Suprapubic skin (tissue), 4 donors: ENCODE data around the gene SUN2. TPM values are rescaled to one million over a fixed set of nuclear protein-coding genes. Genes with fewer than 3 reads are reported as not detected.

ENCODE experiments used
- DNase-seq, 2 donors: peaks; one replicate each; pipeline ENCODE4 v3.0.0-alpha.2; 2019; ENCODE audit warnings: low spot score in 2 of 2
- H3K27ac ChIP-seq: fragments of 200-600 bp; sonication (generic); one replicate; pipeline ENCODE4 v1.5.1; 2019
- H3K27me3 ChIP-seq: fragments of 200-600 bp; sonication (generic); one replicate; pipeline ENCODE4 v1.5.1; 2019
- H3K36me3 ChIP-seq: fragments of 200-600 bp; sonication (generic); one replicate; pipeline ENCODE4 v1.5.1; 2019
- H3K4me1 ChIP-seq: fragments of 200-600 bp; sonication (generic); one replicate; pipeline ENCODE4 v1.5.1; 2019
- H3K4me3 ChIP-seq: fragments of 200-600 bp; sonication (generic); one replicate; pipeline ENCODE4 v1.5.1; 2019; ENCODE audit warnings: mild to moderate bottlenecking
- H3K9me3 ChIP-seq: fragments of 200-600 bp; sonication (generic); one replicate; pipeline ENCODE4 v1.5.1; 2019
- CTCF ChIP-seq, 2 donors: fragments of 200-600 bp in 1 of 2; fragments of 450-650 bp in 1 of 2; sonication (generic) in 1 of 2; IDR thresholded peaks; one replicate each; pipeline ENCODE4 v1.5.1; 2016 to 2019; ENCODE audit warnings: antibody characterized with exemption in 2 of 2, mild to moderate bottlenecking in 1 of 2, moderate library complexity in 1 of 2
- EP300 ChIP-seq: sonication (generic); formaldehyde crosslinking; IDR thresholded peaks from one replicate; pipeline ENCODE4 v1.6.1; 2017; ENCODE audit warnings: antibody characterized with exemption
- POLR2A ChIP-seq, 2 donors: fragments of 450-650 bp; IDR thresholded peaks; one replicate each; pipeline ENCODE4 v1.6.1; 2017; ENCODE audit warnings: antibody characterized with exemption in 2 of 2, mild to moderate bottlenecking in 2 of 2, moderate library complexity in 2 of 2
- POLR2AphosphoS5 ChIP-seq, 3 donors: sonication (generic); formaldehyde crosslinking; IDR thresholded peaks; one replicate each; pipeline ENCODE4 v1.6.1; 2017; ENCODE audit warnings: antibody characterized with exemption in 3 of 3
- WGBS: methylation state at CpG from one replicate; pipeline ENCODE4 v1.1.5; 2018; 5-methylcytosine and 5-hydroxymethylcytosine counted together
- total RNA-seq, 4 donors: library from RNA; depleted of rRNA; stranded (reverse); fragments of >200 nt; gene quantifications; one replicate each; pipeline ENCODE4 v1.1.0, GENCODE V29; 2016

Gene SUN2
- total RNA-seq, 4 donors from 2014 or later = 186 to 262 (median 232) TPM

GRCh38 chr22:38741166-38741565 is 14.6 kb downstream of the SUN2 start:
- no peaks in the 10 kb centered on the region for H3K27me3 ChIP-seq
- 92% methylated on average over 9 of the region's 9 CpGs for WGBS
- no peak for DNase-seq
- no peak overlapping the region for H3K4me3 ChIP-seq
- no peaks in the 10 kb centered on the region for H3K9me3 ChIP-seq
- no peaks in the 10 kb centered on the region for H3K4me1 ChIP-seq
- TF ChIP-seq CTCF (IDR thresholded peaks at IDR 0.05) = no peak
- TF ChIP-seq EP300 = no peak
- no peak for TF ChIP-seq POLR2A (IDR thresholded peaks at IDR 0.05)
- TF ChIP-seq POLR2AphosphoS5 (IDR thresholded peaks at IDR 0.05) = no peak
- no peak overlapping the region for H3K27ac ChIP-seq
- H3K36me3 ChIP-seq = peaks cover 99% of the 10 kb centered on the region

- H3K9me3 ChIP-seq = no peaks in the 10 kb centered on the region
- H3K4me3 ChIP-seq = no peak overlapping the region
- H3K27ac ChIP-seq = no peak overlapping the region
- peaks cover 3% of the 10 kb centered on the region for H3K4me1 ChIP-seq
- H3K27me3 ChIP-seq = no peaks in the 10 kb centered on the region
- DNase-seq = no peak
- WGBS = 66% methylated on average over 8 of the region's 8 CpGs
- no peak for TF ChIP-seq POLR2A (IDR thresholded peaks at IDR 0.05)
- TF ChIP-seq CTCF (IDR thresholded peaks at IDR 0.05) = no peak
- no peak for TF ChIP-seq POLR2AphosphoS5 (IDR thresholded peaks at IDR 0.05)
- TF ChIP-seq EP300 = no peak
- H3K36me3 ChIP-seq = peaks cover 99% of the 10 kb centered on the region
These were observed 15.0 kb downstream of the SUN2 start for GRCh38 chr22:38740754-38741153.

- H3K36me3 ChIP-seq = peaks cover 99% of the 10 kb centered on the region
- peaks cover 6% of the 10 kb centered on the region for H3K4me1 ChIP-seq
- DNase-seq = no peak
- H3K27ac ChIP-seq = no peak overlapping the region
- no peak for TF ChIP-seq POLR2AphosphoS5 (IDR thresholded peaks at IDR 0.05)
- no peak for TF ChIP-seq CTCF (IDR thresholded peaks at IDR 0.05)
- no peak for TF ChIP-seq EP300
- TF ChIP-seq POLR2A (IDR thresholded peaks at IDR 0.05) = no peak
- H3K9me3 ChIP-seq = no peaks in the 10 kb centered on the region
- H3K27me3 ChIP-seq = no peaks in the 10 kb centered on the region
- WGBS = 87% methylated on average over 4 of the region's 15 CpGs
- no peak overlapping the region for H3K4me3 ChIP-seq
These were observed 15.6 kb downstream of the SUN2 start for GRCh38 chr22:38740116-38740723.

GRCh38 chr22:38739300-38740055 is 16.3 kb downstream of the SUN2 start:
- H3K27me3 ChIP-seq = no peaks in the 10 kb centered on the region

GRCh38 chr22:38738475-38739070 is 17.2 kb downstream of the SUN2 start:
- H3K36me3 ChIP-seq = peaks cover 87% of the 10 kb centered on the region
- WGBS = 97% methylated on average over 15 of the region's 18 CpGs
- H3K4me1 ChIP-seq = peaks cover 10% of the 10 kb centered on the region
- no peak for DNase-seq
- no peak for TF ChIP-seq POLR2AphosphoS5 (IDR thresholded peaks at IDR 0.05)
- TF ChIP-seq EP300 = no peak
- TF ChIP-seq POLR2A (IDR thresholded peaks at IDR 0.05) = no peak
- no peak for TF ChIP-seq CTCF (IDR thresholded peaks at IDR 0.05)
- H3K4me3 ChIP-seq = no peak overlapping the region
- H3K9me3 ChIP-seq = no peaks in the 10 kb centered on the region
- H3K27ac ChIP-seq = no peak overlapping the region
- H3K27me3 ChIP-seq = no peaks in the 10 kb centered on the region

More at GRCh38 chr22:38739300-38740055, 16.3 kb downstream of the SUN2 start:
- peaks cover 6% of the 10 kb centered on the region for H3K4me1 ChIP-seq
- WGBS = 98% methylated on average over 8 of the region's 20 CpGs
- no peak overlapping the region for H3K4me3 ChIP-seq
- no peaks in the 10 kb centered on the region for H3K9me3 ChIP-seq
- H3K36me3 ChIP-seq = peaks cover 93% of the 10 kb centered on the region
- TF ChIP-seq POLR2AphosphoS5 (IDR thresholded peaks at IDR 0.05) = no peak
- DNase-seq = no peak
- no peak overlapping the region for H3K27ac ChIP-seq
